WTC11 (cell line): ENCODE data around the gene NALCN. TPM values are rescaled to one million over a fixed set of nuclear protein-coding genes. Genes with fewer than 3 reads are reported as not detected.

ENCODE experiments used
- ATAC-seq: fragments of 200-7000 bp; cut with Tn5 transposase; 2 replicates; pipeline ENCODE4 v1.10.0; 2021; ENCODE audit warnings: mild to moderate bottlenecking, moderate library complexity
- CTCF ChIA-PET: fragments of 300-600 bp; sonication (Branson Sonifier 250); formaldehyde crosslinking; loops from one replicate; lab custom pipeline; 2021; ENCODE audit warnings: antibody characterized with exemption; lab: Charles Lee
- POLR2A ChIA-PET: fragments of 350-600 bp; sonication (Branson Sonifier 250); formaldehyde crosslinking; loops from one replicate; lab custom pipeline; 2021; ENCODE audit warnings: antibody characterized with exemption; lab: Charles Lee
- DNase-seq: peaks from one replicate; pipeline ENCODE4 v3.0.0; 2021; ENCODE audit warnings: low spot score
- H3K27ac Mint-ChIP-seq: 2 replicates; pipeline ENCODE4 v1.8.0; 2021; ENCODE audit warnings: mixed read lengths
- H3K27me3 Mint-ChIP-seq: 2 replicates; pipeline ENCODE4 v1.8.0; 2021; ENCODE audit warnings: low read depth, mild to moderate bottlenecking, moderate library complexity, mixed read lengths
- H3K36me3 Mint-ChIP-seq: 2 replicates; pipeline ENCODE4 v1.8.0; 2021; ENCODE audit warnings: mixed read lengths
- H3K4me1 Mint-ChIP-seq: 2 replicates; pipeline ENCODE4 v1.8.0; 2022; ENCODE audit warnings: mixed read lengths
- H3K4me3 Mint-ChIP-seq: 2 replicates; pipeline ENCODE4 v1.8.0; 2021; ENCODE audit warnings: mild to moderate bottlenecking, moderate library complexity, mixed read lengths
- H3K9me3 Mint-ChIP-seq: 2 replicates; pipeline ENCODE4 v1.8.0; 2021; ENCODE audit warnings: mixed read lengths
- ATF1 ChIP-seq: sonication (generic); formaldehyde crosslinking; IDR thresholded peaks from 2 replicates; pipeline ENCODE4 v1.8.1; 2023; ENCODE audit warnings: mild to moderate bottlenecking, moderate library complexity, missing genetic modification reagents
- CTCF ChIP-seq: fragments of 200-600 bp; IDR thresholded peaks from 2 replicates; pipeline ENCODE4 v1.8.0; 2022; ENCODE audit warnings: antibody characterized with exemption
- ESRRA ChIP-seq: sonication (generic); formaldehyde crosslinking; IDR thresholded peaks from 2 replicates; pipeline ENCODE4 v1.8.1; 2022; ENCODE audit warnings: mild to moderate bottlenecking, missing genetic modification reagents, borderline replicate concordance
- FOXP1 ChIP-seq: sonication (generic); formaldehyde crosslinking; IDR thresholded peaks from 2 replicates; pipeline ENCODE4 v1.8.0; 2022; ENCODE audit warnings: missing genetic modification reagents, mild to moderate bottlenecking, moderate library complexity, borderline replicate concordance
- GABPB1 ChIP-seq: sonication (generic); formaldehyde crosslinking; IDR thresholded peaks from 2 replicates; pipeline ENCODE4 v1.8.1; 2023; ENCODE audit warnings: mild to moderate bottlenecking, missing genetic modification reagents
- NR1H2 ChIP-seq: sonication (generic); formaldehyde crosslinking; IDR thresholded peaks from 2 replicates; pipeline ENCODE4 v1.9.0; 2021; ENCODE audit warnings: mild to moderate bottlenecking, moderate library complexity, missing genetic modification reagents
- OVOL2 ChIP-seq: fragments of 250-450 bp; sonication (Bioruptor Pico); IDR thresholded peaks from 2 replicates; pipeline ENCODE4 v1.9.0; 2021; ENCODE audit warnings: mild to moderate bottlenecking, borderline replicate concordance
- PRRX2 ChIP-seq: fragments of 250-450 bp; sonication (Bioruptor Pico); IDR thresholded peaks from 2 replicates; pipeline ENCODE4 v1.8.0; 2021; ENCODE audit warnings: mild to moderate bottlenecking
- SMAD4 ChIP-seq: sonication (generic); formaldehyde crosslinking; IDR thresholded peaks from 2 replicates; pipeline ENCODE4 v1.8.0; 2022; ENCODE audit warnings: mild to moderate bottlenecking, missing genetic modification reagents
- TEAD1 ChIP-seq: sonication (generic); formaldehyde crosslinking; IDR thresholded peaks from 2 replicates; pipeline ENCODE4 v1.8.0; 2022; ENCODE audit warnings: mild to moderate bottlenecking, missing genetic modification reagents
- TEAD4 ChIP-seq: sonication (generic); formaldehyde crosslinking; IDR thresholded peaks from 2 replicates; pipeline ENCODE4 v1.8.0; 2022; ENCODE audit warnings: mild to moderate bottlenecking, missing genetic modification reagents
- ZNF121 ChIP-seq: sonication (generic); formaldehyde crosslinking; IDR thresholded peaks from 2 replicates; pipeline ENCODE4 v1.8.0; 2023; ENCODE audit warnings: missing genetic modification reagents
- ZNF232 ChIP-seq: sonication (generic); formaldehyde crosslinking; IDR thresholded peaks from 2 replicates; pipeline ENCODE4 v1.8.0; 2022; ENCODE audit warnings: mild to moderate bottlenecking, missing genetic modification reagents
- ZNF317 ChIP-seq: sonication (generic); formaldehyde crosslinking; IDR thresholded peaks from 2 replicates; pipeline ENCODE4 v1.8.1; 2023; ENCODE audit warnings: low read depth, mild to moderate bottlenecking, moderate library complexity, missing genetic modification reagents, borderline replicate concordance
- total RNA-seq: library from RNA; stranded (reverse); gene quantifications from 3 replicates; pipeline ENCODE4 v1.2.3, GENCODE V29; 2021
- TF ChIP-seq, protein P1 (sequence below): fragments of 250-450 bp; sonication (Bioruptor Pico); IDR thresholded peaks from 2 replicates; pipeline ENCODE4 v1.9.0; 2021; ENCODE audit warnings: mild to moderate bottlenecking
- TF ChIP-seq, protein P2 (sequence below): sonication (generic); formaldehyde crosslinking; IDR thresholded peaks from 2 replicates; pipeline ENCODE4 v1.8.1; 2023; ENCODE audit warnings: mild to moderate bottlenecking, missing genetic modification reagents, borderline replicate concordance
- TF ChIP-seq, protein P3 (sequence below): sonication (generic); formaldehyde crosslinking; IDR thresholded peaks from 2 replicates; pipeline ENCODE4 v1.8.1; 2022; ENCODE audit warnings: low read depth, missing genetic modification reagents, borderline replicate concordance
- TF ChIP-seq, protein P4 (sequence below): fragments of 250-450 bp; sonication (Bioruptor Pico); IDR thresholded peaks from 2 replicates; pipeline ENCODE4 v1.8.0; 2021; ENCODE audit warnings: mild to moderate bottlenecking

NALCN gene
- total RNA-seq, 1 experiment from 2014 or later: 0.33 TPM

DNA sequence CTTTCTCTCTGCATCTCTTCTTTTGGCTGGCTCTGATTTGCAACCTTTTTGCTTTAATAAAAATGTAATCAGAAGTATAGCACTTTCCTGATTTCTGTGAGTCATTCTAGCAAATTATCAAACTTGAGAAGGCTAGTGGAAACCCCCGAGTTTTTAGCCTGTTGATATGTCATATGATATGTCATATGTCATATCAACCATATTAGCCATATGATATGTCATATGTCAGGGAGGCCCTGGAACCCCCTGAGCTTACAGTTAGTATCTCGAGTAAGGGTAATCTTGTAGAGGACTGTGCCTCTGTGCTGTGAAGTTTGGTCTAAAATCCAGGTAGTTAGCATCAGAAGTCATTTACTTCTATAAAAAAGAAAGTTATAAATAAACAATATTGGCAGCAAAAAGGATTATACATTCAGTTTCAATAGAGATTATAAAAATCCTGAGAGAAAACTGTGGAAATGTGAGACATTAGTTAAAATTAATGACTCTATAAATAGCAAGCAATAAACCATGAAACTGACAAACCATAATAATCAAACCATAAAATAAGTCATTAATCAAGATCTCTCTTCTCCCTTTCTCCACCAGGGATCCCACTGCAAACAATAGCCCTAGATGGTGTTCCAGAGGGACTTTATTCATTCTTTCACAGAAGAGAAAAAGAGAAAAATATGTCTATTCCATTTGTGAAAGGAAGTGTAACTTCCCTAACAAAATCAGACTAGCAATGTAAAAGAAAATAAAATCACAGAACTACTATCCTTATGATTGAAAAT is 167.4 kb downstream of the NALCN start:
- H3K4me3 Mint-ChIP-seq: no peak overlapping the region
- DNase-seq: no peak
- no peak for ATAC-seq
- H3K9me3 Mint-ChIP-seq: peaks cover 11% of the 10 kb centered on the region
- H3K4me1 Mint-ChIP-seq: no peaks in the 10 kb centered on the region
- no peak overlapping the region for H3K27ac Mint-ChIP-seq
- ChIA-PET CTCF (no interaction called here), POLR2A (no interaction called here)
- H3K27me3 Mint-ChIP-seq: no peaks in the 10 kb centered on the region
- no peak for TF ChIP-seq CTCF
- TF ChIP-seq ESRRA (CRISPR knock-in tag): no peak
- TF ChIP-seq, protein P1, sequence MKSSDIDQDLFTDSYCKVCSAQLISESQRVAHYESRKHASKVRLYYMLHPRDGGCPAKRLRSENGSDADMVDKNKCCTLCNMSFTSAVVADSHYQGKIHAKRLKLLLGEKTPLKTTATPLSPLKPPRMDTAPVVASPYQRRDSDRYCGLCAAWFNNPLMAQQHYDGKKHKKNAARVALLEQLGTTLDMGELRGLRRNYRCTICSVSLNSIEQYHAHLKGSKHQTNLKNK: no peak
- TF ChIP-seq GABPB1 (CRISPR knock-in tag): no peak
- TF ChIP-seq ZNF121 (CRISPR knock-in tag): no peak
- TF ChIP-seq TEAD4 (CRISPR knock-in tag): no peak
- TF ChIP-seq ZNF232 (CRISPR knock-in tag): no peak
- TF ChIP-seq, protein P2, sequence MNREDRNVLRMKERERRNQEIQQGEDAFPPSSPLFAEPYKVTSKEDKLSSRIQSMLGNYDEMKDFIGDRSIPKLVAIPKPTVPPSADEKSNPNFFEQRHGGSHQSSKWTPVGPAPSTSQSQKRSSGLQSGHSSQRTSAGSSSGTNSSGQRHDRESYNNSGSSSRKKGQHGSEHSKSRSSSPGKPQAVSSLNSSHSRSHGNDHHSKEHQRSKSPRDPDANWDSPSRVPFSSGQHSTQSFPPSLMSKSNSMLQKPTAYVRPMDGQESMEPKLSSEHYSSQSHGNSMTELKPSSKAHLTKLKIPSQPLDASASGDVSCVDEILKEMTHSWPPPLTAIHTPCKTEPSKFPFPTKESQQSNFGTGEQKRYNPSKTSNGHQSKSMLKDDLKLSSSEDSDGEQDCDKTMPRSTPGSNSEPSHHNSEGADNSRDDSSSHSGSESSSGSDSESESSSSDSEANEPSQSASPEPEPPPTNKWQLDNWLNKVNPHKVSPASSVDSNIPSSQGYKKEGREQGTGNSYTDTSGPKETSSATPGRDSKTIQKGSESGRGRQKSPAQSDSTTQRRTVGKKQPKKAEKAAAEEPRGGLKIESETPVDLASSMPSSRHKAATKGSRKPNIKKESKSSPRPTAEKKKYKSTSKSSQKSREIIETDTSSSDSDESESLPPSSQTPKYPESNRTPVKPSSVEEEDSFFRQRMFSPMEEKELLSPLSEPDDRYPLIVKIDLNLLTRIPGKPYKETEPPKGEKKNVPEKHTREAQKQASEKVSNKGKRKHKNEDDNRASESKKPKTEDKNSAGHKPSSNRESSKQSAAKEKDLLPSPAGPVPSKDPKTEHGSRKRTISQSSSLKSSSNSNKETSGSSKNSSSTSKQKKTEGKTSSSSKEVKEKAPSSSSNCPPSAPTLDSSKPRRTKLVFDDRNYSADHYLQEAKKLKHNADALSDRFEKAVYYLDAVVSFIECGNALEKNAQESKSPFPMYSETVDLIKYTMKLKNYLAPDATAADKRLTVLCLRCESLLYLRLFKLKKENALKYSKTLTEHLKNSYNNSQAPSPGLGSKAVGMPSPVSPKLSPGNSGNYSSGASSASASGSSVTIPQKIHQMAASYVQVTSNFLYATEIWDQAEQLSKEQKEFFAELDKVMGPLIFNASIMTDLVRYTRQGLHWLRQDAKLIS (CRISPR knock-in tag): no peak
- TF ChIP-seq, protein P3, sequence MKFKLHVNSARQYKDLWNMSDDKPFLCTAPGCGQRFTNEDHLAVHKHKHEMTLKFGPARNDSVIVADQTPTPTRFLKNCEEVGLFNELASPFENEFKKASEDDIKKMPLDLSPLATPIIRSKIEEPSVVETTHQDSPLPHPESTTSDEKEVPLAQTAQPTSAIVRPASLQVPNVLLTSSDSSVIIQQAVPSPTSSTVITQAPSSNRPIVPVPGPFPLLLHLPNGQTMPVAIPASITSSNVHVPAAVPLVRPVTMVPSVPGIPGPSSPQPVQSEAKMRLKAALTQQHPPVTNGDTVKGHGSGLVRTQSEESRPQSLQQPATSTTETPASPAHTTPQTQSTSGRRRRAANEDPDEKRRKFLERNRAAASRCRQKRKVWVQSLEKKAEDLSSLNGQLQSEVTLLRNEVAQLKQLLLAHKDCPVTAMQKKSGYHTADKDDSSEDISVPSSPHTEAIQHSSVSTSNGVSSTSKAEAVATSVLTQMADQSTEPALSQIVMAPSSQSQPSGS (CRISPR knock-in tag): no peak
- H3K36me3 Mint-ChIP-seq: peaks cover 4% of the 10 kb centered on the region

DNA sequence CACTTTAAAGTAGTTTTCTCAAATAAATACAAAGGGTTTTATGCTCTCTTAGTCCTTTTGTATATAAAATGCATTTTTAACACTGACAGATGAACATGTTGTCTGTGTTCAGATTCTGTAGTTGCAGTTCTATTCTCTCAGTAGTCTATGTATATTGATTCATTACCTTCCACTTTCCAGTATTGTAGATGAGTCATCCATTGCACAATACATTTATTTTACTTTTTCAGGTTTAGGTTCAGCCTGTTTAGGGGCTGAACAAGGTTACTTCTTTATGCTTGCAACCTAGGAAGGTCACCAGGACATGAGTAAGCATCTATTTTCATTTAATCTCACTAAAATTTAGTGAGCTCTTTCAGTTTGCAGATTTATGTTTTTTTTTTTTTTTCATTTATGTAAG is 173.6 kb downstream of the NALCN start:
- TF ChIP-seq ZNF121 (CRISPR knock-in tag) (no peak), SMAD4 (CRISPR knock-in tag) (no peak)
- TF ChIP-seq, protein P1: no peak
- Mint-ChIP-seq H3K27me3 (no peaks in the 10 kb centered on the region), H3K36me3 (no peaks in the 10 kb centered on the region), H3K9me3 (no peaks in the 10 kb centered on the region), H3K4me3 (no peak overlapping the region), H3K27ac (no peak overlapping the region), H3K4me1 (no peaks in the 10 kb centered on the region)
- ATAC-seq: no peak
- DNase-seq: no peak
- CTCF ChIA-PET: no interaction called here
- POLR2A ChIA-PET: no interaction called here

- ATAC-seq (no peak), DNase-seq (no peak)
- Mint-ChIP-seq H3K9me3 (no peaks in the 10 kb centered on the region), H3K27ac (no peak overlapping the region), H3K4me1 (no peaks in the 10 kb centered on the region), H3K27me3 (no peaks in the 10 kb centered on the region)
- ChIA-PET POLR2A (no interaction called here), CTCF (no interaction called here)
- TF ChIP-seq ZNF317 (CRISPR knock-in tag) (no peak), FOXP1 (no peak), TEAD1 (CRISPR knock-in tag) (no peak), ATF1 (CRISPR knock-in tag) (no peak), OVOL2 (CRISPR knock-in tag) (no peak), PRRX2 (no peak), NR1H2 (CRISPR knock-in tag) (no peak)
- TF ChIP-seq, protein P4, sequence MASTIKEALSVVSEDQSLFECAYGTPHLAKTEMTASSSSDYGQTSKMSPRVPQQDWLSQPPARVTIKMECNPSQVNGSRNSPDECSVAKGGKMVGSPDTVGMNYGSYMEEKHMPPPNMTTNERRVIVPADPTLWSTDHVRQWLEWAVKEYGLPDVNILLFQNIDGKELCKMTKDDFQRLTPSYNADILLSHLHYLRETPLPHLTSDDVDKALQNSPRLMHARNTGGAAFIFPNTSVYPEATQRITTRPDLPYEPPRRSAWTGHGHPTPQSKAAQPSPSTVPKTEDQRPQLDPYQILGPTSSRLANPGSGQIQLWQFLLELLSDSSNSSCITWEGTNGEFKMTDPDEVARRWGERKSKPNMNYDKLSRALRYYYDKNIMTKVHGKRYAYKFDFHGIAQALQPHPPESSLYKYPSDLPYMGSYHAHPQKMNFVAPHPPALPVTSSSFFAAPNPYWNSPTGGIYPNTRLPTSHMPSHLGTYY (CRISPR knock-in tag): no peak
- TF ChIP-seq, all 79 proteins: peak for 0
- Mint-ChIP-seq H3K36me3 (no peaks in the 10 kb centered on the region), H3K4me3 (no peak overlapping the region)
Measured at GRCh38 chr13:101238555-101238954, 177.8 kb downstream of the NALCN start.
